Lower leg skin (tissue), 4 donors: ENCODE measurements around the gene ANKRD13C. TPM values are rescaled to one million over a fixed set of nuclear protein-coding genes. Genes with fewer than 3 reads are reported as not detected.

Experiments used
- DNase-seq, 2 donors: peaks; one replicate each; pipeline ENCODE4 v3.0.0-alpha.2; 2019; ENCODE audit warnings: low spot score in 2 of 2
- H3K4me3 ChIP-seq: fragments of 200-600 bp; sonication (generic); 2 replicates; pipeline ENCODE4 v1.5.1; 2017; ENCODE audit warnings: mild to moderate bottlenecking, low read depth; ENCODE audit not compliant: poor library complexity, severe bottlenecking
- POLR2A ChIP-seq, 2 donors: fragments of 450-650 bp; IDR thresholded peaks; one replicate each; pipeline ENCODE4 v1.6.1; 2016 to 2017; ENCODE audit warnings: antibody characterized with exemption in 2 of 2, mild to moderate bottlenecking in 1 of 2, moderate library complexity in 1 of 2
- WGBS, 2 donors: methylation state at CpG; one replicate each; pipeline ENCODE4 v1.1.5; 2018; 5-methylcytosine and 5-hydroxymethylcytosine counted together
- intact Hi-C: fragments of 100-400 bp; cut with DNase I; formaldehyde crosslinking; loops from one replicate; pipeline ENCODE4 v1.15.0; 2023; ENCODE audit warnings: low total_unique reads
- total RNA-seq, 4 donors: library from RNA; depleted of rRNA; stranded (reverse); fragments of >200 nt; gene quantifications; one replicate each; pipeline ENCODE4 v1.1.0, GENCODE V29; 2016
- TF ChIP-seq, protein P1 (sequence below), 3 donors: fragments of 450-650 bp; IDR thresholded peaks; one replicate each; pipeline ENCODE4 v1.5.1; 2016; ENCODE audit warnings: antibody characterized with exemption in 3 of 3, mild to moderate bottlenecking in 3 of 3, moderate library complexity in 2 of 3

The ANKRD13C gene
- total RNA-seq, 4 donors from 2014 or later = 30.6 to 35.0 (median 31.5) TPM

DNA sequence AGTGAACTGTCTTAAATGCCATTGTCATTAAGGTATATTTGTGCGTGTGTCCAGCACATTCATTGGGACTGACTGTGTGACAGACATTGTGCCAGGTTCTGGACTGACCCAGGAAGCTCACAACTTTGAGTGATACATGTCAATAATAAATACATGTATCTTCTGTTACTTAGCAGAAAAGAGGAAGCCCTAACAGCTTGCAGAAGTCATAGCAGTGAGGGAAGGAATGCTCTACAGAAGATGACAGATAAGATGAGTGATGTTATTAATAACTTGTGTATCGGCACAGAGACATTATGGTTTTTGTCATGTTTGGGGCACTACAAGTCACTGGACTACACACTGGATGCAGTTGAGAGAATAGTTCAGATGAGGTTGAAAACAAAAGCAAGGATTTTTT, 134.5 kb downstream of the ANKRD13C start:
- TF ChIP-seq, protein P1, sequence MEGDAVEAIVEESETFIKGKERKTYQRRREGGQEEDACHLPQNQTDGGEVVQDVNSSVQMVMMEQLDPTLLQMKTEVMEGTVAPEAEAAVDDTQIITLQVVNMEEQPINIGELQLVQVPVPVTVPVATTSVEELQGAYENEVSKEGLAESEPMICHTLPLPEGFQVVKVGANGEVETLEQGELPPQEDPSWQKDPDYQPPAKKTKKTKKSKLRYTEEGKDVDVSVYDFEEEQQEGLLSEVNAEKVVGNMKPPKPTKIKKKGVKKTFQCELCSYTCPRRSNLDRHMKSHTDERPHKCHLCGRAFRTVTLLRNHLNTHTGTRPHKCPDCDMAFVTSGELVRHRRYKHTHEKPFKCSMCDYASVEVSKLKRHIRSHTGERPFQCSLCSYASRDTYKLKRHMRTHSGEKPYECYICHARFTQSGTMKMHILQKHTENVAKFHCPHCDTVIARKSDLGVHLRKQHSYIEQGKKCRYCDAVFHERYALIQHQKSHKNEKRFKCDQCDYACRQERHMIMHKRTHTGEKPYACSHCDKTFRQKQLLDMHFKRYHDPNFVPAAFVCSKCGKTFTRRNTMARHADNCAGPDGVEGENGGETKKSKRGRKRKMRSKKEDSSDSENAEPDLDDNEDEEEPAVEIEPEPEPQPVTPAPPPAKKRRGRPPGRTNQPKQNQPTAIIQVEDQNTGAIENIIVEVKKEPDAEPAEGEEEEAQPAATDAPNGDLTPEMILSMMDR (IDR thresholded peaks at IDR 0.05) = no peak
- TF ChIP-seq POLR2A (IDR thresholded peaks at IDR 0.05) = no peak
- intact Hi-C loops = no loop called here
- no peak for DNase-seq
- WGBS, 2 donors = 86 to 93% methylated on average over 2 of the region's 2 CpGs
- no peak overlapping the region for H3K4me3 ChIP-seq

DNA sequence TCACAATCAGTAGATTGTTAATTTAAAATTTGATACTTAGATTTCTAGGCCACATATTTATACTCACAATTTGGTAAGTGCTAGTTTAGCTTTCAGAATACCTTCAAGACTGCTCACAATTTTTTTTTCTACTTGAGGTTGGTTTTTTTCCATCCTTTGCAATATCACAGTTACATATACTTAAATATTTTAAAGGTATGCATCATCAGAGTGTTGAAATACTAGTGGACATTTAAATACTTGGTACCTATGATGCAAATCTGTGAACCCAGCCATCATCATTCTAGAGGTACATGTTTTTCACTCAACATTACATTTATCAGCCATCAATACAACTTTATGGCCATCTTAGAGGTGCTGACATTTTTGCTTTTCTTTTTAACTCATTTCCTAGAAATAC, 143.0 kb downstream of the ANKRD13C start:
- DNase-seq = no peak
- TF ChIP-seq, protein P1 (IDR thresholded peaks at IDR 0.05) = no peak
- no peak for TF ChIP-seq POLR2A (IDR thresholded peaks at IDR 0.05)
- H3K4me3 ChIP-seq = no peak overlapping the region
- intact Hi-C loops = no loop called here

DNA sequence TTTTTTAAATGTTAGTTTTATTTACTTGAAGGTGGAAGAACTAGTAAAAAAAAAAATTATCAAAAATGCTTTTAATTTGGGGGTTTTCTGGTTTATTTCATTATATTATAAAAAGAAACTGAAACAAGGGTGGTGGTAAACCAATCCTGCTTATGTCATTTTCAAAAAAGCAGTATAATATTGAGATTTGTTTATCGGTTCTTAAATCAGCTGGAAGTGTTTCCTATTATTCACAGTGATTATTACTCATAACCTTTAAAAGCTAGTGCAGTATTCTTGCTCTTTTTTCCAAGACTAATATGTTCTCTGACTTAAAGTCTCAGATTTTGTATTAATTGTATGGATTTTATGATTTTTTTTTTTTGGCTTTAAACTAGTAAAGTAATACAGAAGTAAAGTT, 143.7 kb downstream of the ANKRD13C start:
- TF ChIP-seq, protein P1 (IDR thresholded peaks at IDR 0.05) = no peak
- no peak for TF ChIP-seq POLR2A (IDR thresholded peaks at IDR 0.05)
- intact Hi-C loops = no loop called here
- WGBS, 2 donors = 26 to 39% methylated on average over 1 of the region's 1 CpG
- DNase-seq = no peak
- H3K4me3 ChIP-seq = no peak overlapping the region

Other genes with a start within 250 kb of the ANKRD13C start
- 10 to 100 TPM in 1 of 4 donors, 1 to 10 TPM in 3; 6.4 to 12.0 (median 9.5) TPM for gene LRRC40, start 149.1 kb downstream of the ANKRD13C start, total RNA-seq
- gene SRSF11, start 133.3 kb downstream of the ANKRD13C start, total RNA-seq = 100 to 1,000 TPM in 2 of 4 donors, 10 to 100 TPM in 2; 59.2 to 153 (median 98.7) TPM
- gene CTH, start 56.5 kb upstream of the ANKRD13C start, total RNA-seq = 1 to 10 TPM in 3 of 4 donors, under 1 TPM in 1; 0.88 to 2.8 (median 2.2) TPM